Naive thymus-derived CD8-positive, alpha-beta T cell (primary cell): ENCODE measurements around the gene MTMR11. TPM values are rescaled to one million over a fixed set of nuclear protein-coding genes. Genes with fewer than 3 reads are reported as not detected.

Experiments used
- polyA plus RNA-seq, 3 donors: library from polyadenylated mRNA; unstranded; fragments of 300-500 nt; fragmentation: Illumina TruSeq; gene quantifications; one replicate each; pipeline ENCODE4 v1.2.3, GENCODE V29; 2021
- total RNA-seq, 8 experiments: library from RNA in 2 of 8; stranded (reverse) in 2 of 8; gene quantifications; one replicate each; pipeline ENCODE4 v1.2.3 and lab custom pipeline; 2021 to 2026

The MTMR11 gene
- total and polyA plus RNA-seq, 5 experiments from 2014 or later, result 0.09 to 1.5 (median 1.5) TPM; not detected in 2

Other genes with a start within 250 kb of the MTMR11 start
- not detected for gene FCGR1A, start 154.2 kb downstream of the MTMR11 start, total RNA-seq
- gene FCGR1A, start 154.2 kb downstream of the MTMR11 start, polyA plus RNA-seq, result under 1 TPM in 1 of 3 donors, not detected in 2; 0.37 TPM
- 10 to 100 TPM; 21.1 to 21.6 TPM for gene BOLA1, start 37.3 kb downstream of the MTMR11 start, total RNA-seq
- 10 to 100 TPM; 19.7 to 34.1 (median 24.3) TPM for gene BOLA1, start 37.3 kb downstream of the MTMR11 start, polyA plus RNA-seq
- 1 to 10 TPM; 3.0 TPM for gene SV2A, start 19.0 kb downstream of the MTMR11 start, total RNA-seq
- gene SV2A, start 19.0 kb downstream of the MTMR11 start, polyA plus RNA-seq, result 1 to 10 TPM; 1.6 to 2.6 (median 2.3) TPM
- gene SF3B4, start 9.1 kb downstream of the MTMR11 start, total RNA-seq, result 10 to 100 TPM; 46.5 to 50.5 TPM
- 10 to 100 TPM; 55.7 to 90.4 (median 71.9) TPM for gene SF3B4, start 9.1 kb downstream of the MTMR11 start, polyA plus RNA-seq
- 10 to 100 TPM; 10.6 to 11.3 TPM for gene OTUD7B, start 73.8 kb upstream of the MTMR11 start, total RNA-seq
- 1 to 10 TPM in 1 of 3 donors, under 1 TPM in 2; 0.16 to 1.2 (median 0.37) TPM for gene OTUD7B, start 73.8 kb upstream of the MTMR11 start, polyA plus RNA-seq
- gene VPS45, start 130.9 kb upstream of the MTMR11 start, total RNA-seq, result 10 to 100 TPM; 34.1 to 39.8 TPM
- 10 to 100 TPM; 21.8 to 29.9 (median 27.8) TPM for gene VPS45, start 130.9 kb upstream of the MTMR11 start, polyA plus RNA-seq
- 100 to 1,000 TPM; 135 to 137 TPM for gene PLEKHO1, start 213.0 kb upstream of the MTMR11 start, total RNA-seq
- 10 to 100 TPM; 19.4 to 30.8 (median 30.4) TPM for gene PLEKHO1, start 213.0 kb upstream of the MTMR11 start, polyA plus RNA-seq